Common myeloid progenitor, CD34-positive (primary cell): ENCODE data around the gene NUFIP1.

Experiments used
- CTCF ChIA-PET: fragments of 350-600 bp; sonication (Branson Sonifier 250); formaldehyde crosslinking; loops from one replicate; lab custom pipeline; 2021; ENCODE audit warnings: antibody characterized with exemption; lab: Charles Lee
- POLR2A ChIA-PET: fragments of 350-600 bp; sonication (Branson Sonifier 250); formaldehyde crosslinking; loops from one replicate; lab custom pipeline; 2021; ENCODE audit warnings: antibody characterized with exemption; lab: Charles Lee
- DNase-seq, 3 donors: peaks; one replicate each; pipeline versions ENCODE4 v3.0.0 to v3.0.0-alpha.2; 2013
- H3K27ac ChIP-seq, 2 experiments: 1 replicate in 1 of 2; 2 replicates in 1 of 2; pipeline ENCODE4 v1.7.0; 2013; ENCODE audit warnings: inconsistent platforms in 2 of 2, low read length in 2 of 2, mild to moderate bottlenecking in 2 of 2, low read depth in 1 of 2, moderate library complexity in 1 of 2; ENCODE audit not compliant: severe bottlenecking in 2 of 2, insufficient read depth in 1 of 2, poor library complexity in 1 of 2
- H3K27me3 ChIP-seq, 5 experiments: replicated peaks in 2 of 5; 1 replicate in 3 of 5; 2 replicates in 2 of 5; pipeline versions ENCODE4 v1.6.1 to v1.7.0; 2013; ENCODE audit warnings: low read length in 4 of 5, mild to moderate bottlenecking in 2 of 5, moderate library complexity in 2 of 5, inconsistent platforms in 1 of 5; ENCODE audit not compliant: insufficient read depth in 5 of 5, control insufficient read depth in 4 of 5
- H3K36me3 ChIP-seq, 4 experiments: 1 replicate in 2 of 4; 2 replicates in 2 of 4; pipeline versions ENCODE4 v1.6.1 to v1.7.0; 2013; ENCODE audit warnings: low read length in 3 of 4, control low read depth in 1 of 4, mild to moderate bottlenecking in 1 of 4; ENCODE audit not compliant: control insufficient read depth in 4 of 4, insufficient read depth in 4 of 4
- H3K4me1 ChIP-seq, 4 experiments: 1 replicate in 3 of 4; 2 replicates in 1 of 4; pipeline versions ENCODE4 v1.6.1 to v1.7.1; 2013; ENCODE audit warnings: low read length in 3 of 4, mild to moderate bottlenecking in 3 of 4, control low read depth in 1 of 4, inconsistent platforms in 1 of 4, moderate library complexity in 1 of 4; ENCODE audit not compliant: control insufficient read depth in 4 of 4, insufficient read depth in 4 of 4; ENCODE audit errors: control extremely low read depth in 1 of 4
- H3K4me3 ChIP-seq, 7 experiments: 1 replicate in 4 of 7; 2 replicates in 3 of 7; pipeline versions ENCODE4 v1.5.1 to v1.7.0; 2013; ENCODE audit warnings: mild to moderate bottlenecking in 7 of 7, low read length in 6 of 7, moderate library complexity in 6 of 7, inconsistent platforms in 2 of 7, low read depth in 2 of 7, control low read depth in 1 of 7; ENCODE audit not compliant: insufficient read depth in 4 of 7, control insufficient read depth in 1 of 7; ENCODE audit errors: extremely low read depth in 1 of 7
- H3K9me3 ChIP-seq, 5 experiments: 1 replicate in 4 of 5; 2 replicates in 1 of 5; pipeline versions ENCODE4 v1.6.1 to v1.7.1; 2013; ENCODE audit warnings: low read length in 4 of 5, mild to moderate bottlenecking in 2 of 5, inconsistent platforms in 1 of 5, low read depth in 1 of 5, moderate library complexity in 1 of 5; ENCODE audit not compliant: control insufficient read depth in 4 of 5, insufficient read depth in 2 of 5; ENCODE audit errors: control extremely low read depth in 1 of 5
- WGBS: methylation state at CpG from one replicate; pipeline ENCODE4 v1.1.5; 2013; ENCODE audit not compliant: insufficient coverage; 5-methylcytosine and 5-hydroxymethylcytosine counted together

The NUFIP1 gene

GRCh38 chr13:45016792-45017425 lies 27.6 kb upstream of the NUFIP1 start:
- H3K9me3 ChIP-seq: no peaks in the 10 kb centered on the region
- WGBS: 100% methylated on average over 3 of the region's 3 CpGs
- ChIA-PET CTCF (interaction anchor here (0.8 kb wide), 1 partner anchor 43 kb away, joined by 3 read pairs; no protein-coding TSS in a partner anchor), POLR2A (interaction anchor here (0.7 kb wide), 1 partner anchor 446 kb away, joined by 3 read pairs; no protein-coding TSS in a partner anchor)
- H3K27ac ChIP-seq: no peak overlapping the region
- no peak for DNase-seq
- no peaks in the 10 kb centered on the region for H3K4me1 ChIP-seq
- no peaks in the 10 kb centered on the region for H3K27me3 ChIP-seq
- no peak overlapping the region for H3K4me3 ChIP-seq
- H3K36me3 ChIP-seq: peaks cover 9 to 51% (median 26%) of the 10 kb centered on the region in 4 experiments

DNA sequence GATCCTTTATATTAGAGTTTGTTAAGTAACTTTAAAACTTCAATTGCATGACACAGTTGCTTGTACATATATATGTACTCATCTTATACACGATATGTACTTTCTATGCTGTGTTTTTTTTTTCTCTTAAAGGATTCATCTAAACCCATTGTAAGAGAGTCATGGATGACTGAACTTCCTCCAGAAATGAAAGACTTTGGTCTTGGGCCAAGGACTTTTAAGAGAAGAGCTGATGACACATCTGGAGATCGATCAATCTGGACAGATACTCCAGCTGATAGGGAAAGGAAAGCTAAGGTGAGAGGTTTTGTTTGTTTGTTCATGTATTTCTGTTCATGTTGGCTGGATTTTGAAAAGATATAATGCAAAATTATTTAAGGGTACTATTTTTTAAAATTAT lies 26.0 kb upstream of the NUFIP1 start:
- H3K4me3 ChIP-seq: no peak overlapping the region
- H3K36me3 ChIP-seq: peaks cover 5 to 55% (median 30%) of the 10 kb centered on the region in 4 experiments
- H3K27me3 ChIP-seq: no peaks in the 10 kb centered on the region
- H3K27ac ChIP-seq: no peak overlapping the region
- no peaks in the 10 kb centered on the region for H3K9me3 ChIP-seq
- POLR2A ChIA-PET: no interaction called here
- no peak for DNase-seq
- no CpG with 5 or more reads among the region's 2 CpGs for WGBS
- no peaks in the 10 kb centered on the region for H3K4me1 ChIP-seq
- CTCF ChIA-PET: no interaction called here

- WGBS: 94% methylated on average over 3 of the region's 6 CpGs
- CTCF ChIA-PET: interaction anchor here (1.3 kb wide), 1 partner anchor 26 kb away, joined by 4 read pairs; no protein-coding TSS in a partner anchor
- no peak overlapping the region for H3K4me3 ChIP-seq
- H3K4me1 ChIP-seq: no peaks in the 10 kb centered on the region
- H3K9me3 ChIP-seq: no peaks in the 10 kb centered on the region
- peaks cover 4 to 61% (median 33%) of the 10 kb centered on the region in 4 experiments for H3K36me3 ChIP-seq
- POLR2A ChIA-PET: no interaction called here
- no peak for DNase-seq
- no peaks in the 10 kb centered on the region for H3K27me3 ChIP-seq
- no peak overlapping the region for H3K27ac ChIP-seq
Measured at GRCh38 chr13:45011198-45011597, 21.9 kb upstream of the NUFIP1 start.

DNA sequence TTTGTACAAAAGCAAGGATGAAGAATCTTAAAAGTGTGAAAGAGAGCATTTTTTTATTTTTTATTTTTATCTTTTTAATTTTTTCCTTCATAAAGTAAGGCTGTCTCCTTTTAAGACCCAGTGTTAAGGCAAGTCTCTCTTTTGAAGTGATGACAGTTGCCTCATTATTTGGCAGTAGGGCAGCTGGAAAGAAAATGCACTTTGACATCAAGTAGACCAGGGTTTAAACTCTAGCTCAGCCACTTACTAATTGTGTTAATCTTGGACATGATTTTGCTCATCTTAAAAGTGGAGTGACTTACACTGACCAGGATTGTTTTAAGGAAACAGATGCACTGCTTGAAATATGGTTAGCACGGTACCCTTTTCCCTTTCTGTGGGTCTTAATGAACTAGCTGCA lies 18.6 kb upstream of the NUFIP1 start:
- WGBS: no CpG with 5 or more reads among the region's 1 CpG
- H3K4me1 ChIP-seq: no peaks in the 10 kb centered on the region
- no peak overlapping the region for H3K4me3 ChIP-seq
- no peak overlapping the region for H3K27ac ChIP-seq
- CTCF ChIA-PET: interaction anchor here (1.7 kb wide), 1 partner anchor 14 kb away, joined by 4 read pairs; no protein-coding TSS in a partner anchor
- DNase-seq: no peak
- H3K36me3 ChIP-seq: peaks cover 4 to 56% (median 31%) of the 10 kb centered on the region in 4 experiments
- POLR2A ChIA-PET: no interaction called here
- H3K27me3 ChIP-seq: no peaks in the 10 kb centered on the region
- no peaks in the 10 kb centered on the region for H3K9me3 ChIP-seq

- CTCF ChIA-PET: interaction anchor here (0.6 to 1.7 kb wide), 2 partner anchors 12 to 15 kb away, joined by 3 to 4 read pairs; no protein-coding TSS in a partner anchor
Measured at GRCh38 chr13:45007225-45007624, 18.0 kb upstream of the NUFIP1 start.

DNA sequence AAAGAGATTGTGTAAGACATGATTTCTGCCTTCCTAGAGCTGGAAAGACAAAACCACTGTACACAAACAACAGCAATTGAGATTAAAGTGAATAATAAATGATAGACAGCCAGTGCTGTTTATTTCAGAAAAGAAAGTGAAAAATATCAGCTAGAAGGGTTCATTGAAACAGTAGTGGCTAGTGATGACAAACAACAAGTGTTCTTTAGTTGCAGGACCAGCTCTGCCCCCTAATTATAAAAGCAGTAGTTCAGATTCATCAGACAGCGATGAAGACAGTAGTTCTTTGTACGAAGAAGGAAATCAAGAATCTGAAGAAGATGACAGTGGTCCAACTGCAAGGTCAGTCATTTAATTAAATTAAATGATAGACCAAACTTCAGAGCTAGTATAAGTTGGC lies 14.8 kb upstream of the NUFIP1 start:
- peaks cover 7 to 52% (median 19%) of the 10 kb centered on the region in 4 experiments for H3K36me3 ChIP-seq
- H3K27me3 ChIP-seq: no peaks in the 10 kb centered on the region
- H3K4me3 ChIP-seq: no peak overlapping the region
- H3K9me3 ChIP-seq: no peaks in the 10 kb centered on the region
- POLR2A ChIA-PET: no interaction called here
- no CpG with 5 or more reads among the region's 2 CpGs for WGBS
- no peaks in the 10 kb centered on the region for H3K4me1 ChIP-seq
- no peak for DNase-seq
- CTCF ChIA-PET: no interaction called here
- H3K27ac ChIP-seq: no peak overlapping the region

More at GRCh38 chr13:45007225-45007624, 18.0 kb upstream of the NUFIP1 start:
- H3K36me3 ChIP-seq: peaks cover 7 to 61% (median 34%) of the 10 kb centered on the region in 4 experiments
- H3K27ac ChIP-seq: no peak overlapping the region
- POLR2A ChIA-PET: no interaction called here
- H3K9me3 ChIP-seq: no peaks in the 10 kb centered on the region
- H3K4me3 ChIP-seq: no peak overlapping the region
- no peaks in the 10 kb centered on the region for H3K27me3 ChIP-seq
- DNase-seq: no peak
- H3K4me1 ChIP-seq: no peaks in the 10 kb centered on the region

DNA sequence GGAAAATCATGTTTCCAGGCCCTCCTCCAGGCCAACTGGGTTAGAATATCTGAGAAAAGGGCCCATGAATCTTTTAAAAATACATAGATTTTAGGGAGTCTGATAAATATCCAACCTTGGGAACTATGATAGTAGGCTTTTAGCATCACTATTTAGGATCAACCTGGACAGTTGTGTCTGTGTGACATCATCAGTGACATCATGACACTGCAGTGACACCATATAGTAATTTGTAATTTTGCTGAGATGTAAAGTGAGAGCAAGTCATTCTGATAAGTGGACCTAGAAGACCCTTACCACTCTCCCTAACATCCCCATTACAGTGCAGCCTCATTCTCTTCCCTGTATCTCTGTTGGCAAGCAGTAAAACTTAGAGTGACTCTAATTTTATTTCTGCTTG lies 14.1 kb upstream of the NUFIP1 start:
- no peak for DNase-seq
- Histone ChIP-seq H3K27me3 (no peaks in the 10 kb centered on the region), H3K4me3 (no peak overlapping the region), H3K27ac (no peak overlapping the region), H3K9me3 (no peaks in the 10 kb centered on the region), H3K36me3 (peaks cover 7 to 47% (median 19%) of the 10 kb centered on the region in 4 experiments), H3K4me1 (no peaks in the 10 kb centered on the region)
- ChIA-PET CTCF (no interaction called here), POLR2A (no interaction called here)
